HepG2 (cell line): ENCODE results near the gene CD101. TPM values are rescaled to one million over a fixed set of nuclear protein-coding genes. Genes with fewer than 3 reads are reported as not detected.

ENCODE experiments used
- ATAC-seq: fragments of 200-7000 bp; cut with Tn5 transposase; 3 replicates; pipeline ENCODE4 v1.9.1; 2020; ENCODE audit warnings: mild to moderate bottlenecking, moderate library complexity
- BruUV-seq: library from RNA; stranded (reverse); fragments of 400-500 nt; replicated peaks from 2 replicates; lab custom pipeline; 2021; lab: Mats Ljungman, UMichigan
- CTCF ChIA-PET: fragments of 300-600 bp; formaldehyde crosslinking; extraction: SDS; loops from one replicate; lab custom pipeline; 2021; ENCODE audit warnings: low total read pairs, inconsistent platforms, low intra/inter-chr PET ratio; lab: Yijun Ruan, JAX
- POLR2A ChIA-PET: fragments of 350-600 bp; sonication (Branson Sonifier 250); formaldehyde crosslinking; loops from one replicate; lab custom pipeline; 2020; ENCODE audit warnings: antibody characterized with exemption, inconsistent platforms; lab: Yijun Ruan, JAX
- DNase-seq: peaks from one replicate; pipeline ENCODE4 v3.0.0-alpha.2; 2015; ENCODE audit warnings: low spot score
- FAIRE-seq: peaks from 3 replicates; lab custom pipeline; 2011; peaks lifted over from hg19 to GRCh38; lab: Jason Lieb, UNC
- H2AFZ ChIP-seq: one replicate; pipeline ENCODE4 v1.6.1; 2011; ENCODE audit warnings: low read length, inconsistent platforms
- H3K27ac ChIP-seq: fragments of 300-600 bp; 3 replicates; pipeline ENCODE4 v1.8.0; 2011; ENCODE audit warnings: mixed run types, mild to moderate bottlenecking, mixed read lengths, low read length, inconsistent platforms; ENCODE audit not compliant: insufficient read depth; ENCODE audit errors: extremely low read length
- H3K27me3 ChIP-seq, 2 experiments: fragments of 200-600 bp in 1 of 2; 2 replicates in 1 of 2; 3 replicates in 1 of 2; pipeline versions ENCODE4 v1.6.0 to v1.8.0; 2011; ENCODE audit warnings: low read length in 2 of 2, mild to moderate bottlenecking in 2 of 2, moderate library complexity in 2 of 2, inconsistent platforms in 1 of 2; ENCODE audit not compliant: insufficient read depth in 2 of 2, control insufficient read depth in 1 of 2
- H3K36me3 ChIP-seq, 2 experiments: fragments of 200-600 bp in 1 of 2; replicated peaks in 1 of 2; 2 replicates in 1 of 2; 3 replicates in 1 of 2; pipeline versions ENCODE4 v1.5.1 to v1.8.0; 2011; ENCODE audit warnings: low read length in 2 of 2, inconsistent platforms in 1 of 2; ENCODE audit not compliant: insufficient read depth in 2 of 2, control insufficient read depth in 1 of 2
- H3K4me1 ChIP-seq: 2 replicates; pipeline ENCODE4 v1.5.1; 2012; ENCODE audit warnings: low read length, inconsistent platforms; ENCODE audit not compliant: insufficient read depth
- H3K4me2 ChIP-seq: 2 replicates; pipeline ENCODE4 v1.6.0; 2011; ENCODE audit warnings: low read depth, low read length, inconsistent platforms
- H3K4me3 ChIP-seq, 3 experiments: fragments of 200-600 bp in 1 of 3; sonication (generic), shearing (Covaris generic) in 1 of 3; replicated peaks in 1 of 3; 2 replicates each; pipeline ENCODE4 v1.5.1; 2011 to 2016; ENCODE audit warnings: low read length in 3 of 3, inconsistent platforms in 2 of 3, low read depth in 2 of 3, mild to moderate bottlenecking in 2 of 3, control low read depth in 1 of 3, mixed read lengths in 1 of 3; ENCODE audit not compliant: insufficient read depth in 1 of 3
- H3K79me2 ChIP-seq: one replicate; pipeline ENCODE4 v1.6.1; 2011; ENCODE audit warnings: low read length, inconsistent platforms; ENCODE audit not compliant: insufficient read depth
- H3K9ac ChIP-seq: 2 replicates; pipeline ENCODE4 v1.6.0; 2011; ENCODE audit warnings: mild to moderate bottlenecking, low read depth, low read length, inconsistent platforms; ENCODE audit not compliant: insufficient read depth
- H3K9me3 ChIP-seq: 2 replicates; pipeline ENCODE4 v1.5.1; 2012; ENCODE audit warnings: mild to moderate bottlenecking, low read length
- H4K20me1 ChIP-seq: 2 replicates; pipeline ENCODE4 v1.6.0; 2011; ENCODE audit warnings: inconsistent platforms, mild to moderate bottlenecking, low read length, moderate library complexity; ENCODE audit not compliant: insufficient read depth
- DMAP1 ChIP-seq: IDR thresholded peaks from 2 replicates; pipeline ENCODE4 v1.6.1; 2016
- GLI4 ChIP-seq: sonication (generic); formaldehyde crosslinking; IDR thresholded peaks from 2 replicates; pipeline ENCODE4 v1.5.1; 2020; ENCODE audit warnings: missing genetic modification reagents, mild to moderate bottlenecking, moderate library complexity, borderline replicate concordance
- HNRNPL ChIP-seq: fragments of 200-400 bp; formaldehyde crosslinking; IDR thresholded peaks from 2 replicates; pipeline ENCODE4 v1.6.1; 2017; ENCODE audit warnings: mild to moderate bottlenecking, low read depth, low read length
- IRF2 ChIP-seq: IDR thresholded peaks from 2 replicates; pipeline ENCODE4 v1.6.1; 2018; ENCODE audit warnings: missing genetic modification reagents, missing compliant biosample characterization
- NRL ChIP-seq: sonication (generic); formaldehyde crosslinking; IDR thresholded peaks from 2 replicates; pipeline ENCODE4 v1.5.0; 2020; ENCODE audit warnings: missing genetic modification reagents, mild to moderate bottlenecking, moderate library complexity, borderline replicate concordance
- SOX5 ChIP-seq: IDR thresholded peaks from 2 replicates; pipeline ENCODE4 v1.6.1; 2016; ENCODE audit warnings: borderline replicate concordance
- SPEN ChIP-seq: sonication (generic); formaldehyde crosslinking; IDR thresholded peaks from 2 replicates; pipeline ENCODE4 v1.5.1; 2020; ENCODE audit warnings: low read depth, mild to moderate bottlenecking, missing genetic modification reagents
- TBX3 ChIP-seq: fragments of 450-650 bp; IDR thresholded peaks from 2 replicates; pipeline ENCODE4 v1.6.1; 2017; ENCODE audit warnings: antibody characterized with exemption, mild to moderate bottlenecking, inconsistent platforms, borderline replicate concordance
- ZFP36 ChIP-seq: fragments of 150-350 bp; IDR thresholded peaks from 2 replicates; pipeline ENCODE4 v1.6.1; 2018; ENCODE audit warnings: borderline replicate concordance, low read length, low read depth; ENCODE audit not compliant: partially characterized antibody
- ZNF543 ChIP-seq: sonication (generic); formaldehyde crosslinking; IDR thresholded peaks from 2 replicates; pipeline ENCODE4 v1.4.0; 2020; ENCODE audit warnings: mild to moderate bottlenecking, missing genetic modification reagents
- ZNF674 ChIP-seq: sonication (generic); formaldehyde crosslinking; IDR thresholded peaks from 2 replicates; pipeline ENCODE4 v1.5.0; 2020; ENCODE audit warnings: low read depth, mild to moderate bottlenecking, missing genetic modification reagents
- ZNF772 ChIP-seq: sonication (generic); formaldehyde crosslinking; IDR thresholded peaks from 2 replicates; pipeline ENCODE4 v1.5.0; 2020; ENCODE audit warnings: mild to moderate bottlenecking, missing genetic modification reagents
- ZNF790 ChIP-seq: sonication (generic); formaldehyde crosslinking; IDR thresholded peaks from 2 replicates; pipeline ENCODE4 v1.8.0; 2022; ENCODE audit warnings: missing genetic modification reagents, mild to moderate bottlenecking, borderline replicate concordance
- WGBS: methylation state at CpG from one replicate; pipeline ENCODE4 v1.1.6; 2017; ENCODE audit warnings: low lambda C conversion rate; 5-methylcytosine and 5-hydroxymethylcytosine counted together
- in situ Hi-C: cut with HindIII; loops from 2 replicates; pipeline ENCODE4 v1.10.0; 2017; ENCODE audit warnings: low pct_unique_long_range_greater_than_20kb; ENCODE audit not compliant: extremely low pct_ligation_motif_present
- intact Hi-C: fragments of 100-400 bp; cut with micrococcal nuclease; formaldehyde crosslinking; loops from one replicate; pipeline ENCODE4 v1.10.0; 2022; ENCODE audit not compliant: unreplicated experiment
- polyA plus RNA-seq, 8 experiments: library from polyadenylated mRNA; depleted of rRNA in 3 of 8; stranded (reverse) in 7 of 8; unstranded in 1 of 8; fragments of >200 nt; fragmentation: Illumina TruSeq in 4 of 8; extraction: Trizol in 4 of 8; gene quantifications; 2 replicates each; pipeline versions ENCODE4 v1.2.1 to v1.2.3, GENCODE V29; 2011 to 2016; ENCODE audit warnings: low read depth in 4 of 8, missing spikeins in 1 of 8, mixed read lengths in 1 of 8; ENCODE audit not compliant: insufficient read depth in 1 of 8
- total RNA-seq, 5 experiments: library from RNA; depleted of rRNA; stranded (reverse); fragments of >200 nt; fragmentation: Illumina TruSeq; extraction: Trizol; gene quantifications; 2 replicates each; pipeline ENCODE4 v1.2.3, GENCODE V29; 2016; ENCODE audit warnings: low read depth in 1 of 5
- TF ChIP-seq, protein P1 (sequence below): sonication (generic); formaldehyde crosslinking; IDR thresholded peaks from 2 replicates; pipeline ENCODE4 v1.4.0; 2020; ENCODE audit warnings: missing genetic modification reagents
- TF ChIP-seq, protein P2 (sequence below): IDR thresholded peaks from 2 replicates; pipeline ENCODE4 v1.6.1; 2016; ENCODE audit warnings: missing compliant biosample characterization, missing genetic modification reagents, borderline replicate concordance

CD101 gene
- total and polyA plus RNA-seq, 2 of the 13 experiments (the other 11 are each of a cell fraction or from before 2014, with no cell fraction given): 0.05 to 0.09 TPM

DNA sequence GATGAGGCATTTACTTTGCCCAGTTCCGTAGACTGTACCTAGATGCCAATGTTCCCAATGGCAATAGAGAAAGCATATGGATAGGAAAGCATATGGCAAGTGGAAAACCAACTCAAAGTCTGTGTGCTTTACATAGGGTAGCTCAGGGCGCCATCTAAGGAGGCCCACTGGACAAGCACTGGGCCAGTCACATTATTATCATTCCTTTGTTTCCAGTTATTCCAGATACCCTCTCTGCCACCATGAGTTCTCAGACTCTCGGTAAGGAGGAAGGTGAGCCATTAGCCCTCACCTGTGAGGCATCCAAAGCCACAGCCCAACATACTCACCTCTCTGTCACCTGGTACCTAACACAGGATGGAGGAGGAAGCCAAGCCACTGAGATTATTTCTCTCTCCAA lies 9.8 kb downstream of the CD101 start:
- no TSS peak for BruUV-seq
- ChIA-PET POLR2A (no interaction called here), CTCF (no interaction called here)
- no peak for TF ChIP-seq ZNF772
- no peak for TF ChIP-seq IRF2 (CRISPR knock-in tag)
- no peak for TF ChIP-seq SOX5 (CRISPR knock-in tag)
- no peak for TF ChIP-seq ZNF790
- no peak for TF ChIP-seq TBX3
- TF ChIP-seq ZFP36: no peak
- TF ChIP-seq GLI4 (CRISPR knock-in tag): no peak
- no peak for TF ChIP-seq ZNF543 (CRISPR knock-in tag)
- TF ChIP-seq HNRNPL: no peak
- TF ChIP-seq DMAP1 (CRISPR knock-in tag): no peak
- TF ChIP-seq SPEN (CRISPR knock-in tag): no peak
- Histone ChIP-seq H3K9me3 (no peaks in the 10 kb centered on the region), H3K36me3 (no peaks in the 10 kb centered on the region), H3K4me2 (no peak overlapping the region), H3K27ac (no peak overlapping the region), H3K4me1 (no peaks in the 10 kb centered on the region), H3K79me2 (no peaks in the 10 kb centered on the region), H3K27me3 (no peaks in the 10 kb centered on the region), H4K20me1 (no peaks in the 10 kb centered on the region), H2AFZ (no peak overlapping the region), H3K9ac (no peak overlapping the region), H3K4me3 (no peak overlapping the region)
- ATAC-seq (no peak), DNase-seq (no peak), FAIRE-seq (no peak)
- 42% methylated on average over 3 of the region's 3 CpGs for WGBS
- in situ Hi-C loops (no loop called here), intact Hi-C loops (no loop called here)

DNA sequence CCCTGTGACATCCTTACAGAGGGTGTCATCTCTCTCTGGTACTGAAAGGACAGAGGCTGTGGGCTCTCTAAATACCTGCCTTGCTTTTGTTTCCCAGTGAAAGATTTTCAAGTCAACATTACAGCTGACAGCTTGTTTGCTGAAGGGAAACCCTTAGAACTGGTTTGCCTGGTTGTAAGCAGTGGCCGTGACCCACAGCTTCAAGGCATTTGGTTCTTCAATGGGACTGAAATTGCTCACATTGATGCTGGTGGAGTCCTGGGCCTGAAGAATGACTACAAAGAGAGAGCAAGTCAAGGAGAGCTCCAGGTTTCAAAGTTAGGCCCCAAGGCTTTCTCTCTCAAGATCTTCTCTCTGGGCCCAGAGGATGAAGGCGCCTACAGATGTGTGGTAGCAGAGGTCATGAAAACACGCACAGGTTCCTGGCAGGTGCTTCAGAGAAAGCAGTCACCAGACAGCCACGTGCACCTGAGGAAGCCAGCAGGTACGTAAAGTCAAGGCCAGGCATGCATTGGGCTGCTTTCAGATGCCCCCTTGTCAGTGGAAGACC lies 11.8 kb downstream of the CD101 start:
- ChIA-PET CTCF (no interaction called here), POLR2A (no interaction called here)
- DNase-seq: no peak
- no peaks in the 10 kb centered on the region for H3K79me2 ChIP-seq
- 8% methylated on average over 3 of the region's 5 CpGs for WGBS
- in situ Hi-C loops: no loop called here
- no peaks in the 10 kb centered on the region for H3K4me1 ChIP-seq
- no peaks in the 10 kb centered on the region for H3K36me3 ChIP-seq
- no TSS peak for BruUV-seq
- H3K4me2 ChIP-seq: no peak overlapping the region
- H3K9me3 ChIP-seq: no peaks in the 10 kb centered on the region
- FAIRE-seq: no peak
- no peak overlapping the region for H3K27ac ChIP-seq
- TF ChIP-seq, protein P1, sequence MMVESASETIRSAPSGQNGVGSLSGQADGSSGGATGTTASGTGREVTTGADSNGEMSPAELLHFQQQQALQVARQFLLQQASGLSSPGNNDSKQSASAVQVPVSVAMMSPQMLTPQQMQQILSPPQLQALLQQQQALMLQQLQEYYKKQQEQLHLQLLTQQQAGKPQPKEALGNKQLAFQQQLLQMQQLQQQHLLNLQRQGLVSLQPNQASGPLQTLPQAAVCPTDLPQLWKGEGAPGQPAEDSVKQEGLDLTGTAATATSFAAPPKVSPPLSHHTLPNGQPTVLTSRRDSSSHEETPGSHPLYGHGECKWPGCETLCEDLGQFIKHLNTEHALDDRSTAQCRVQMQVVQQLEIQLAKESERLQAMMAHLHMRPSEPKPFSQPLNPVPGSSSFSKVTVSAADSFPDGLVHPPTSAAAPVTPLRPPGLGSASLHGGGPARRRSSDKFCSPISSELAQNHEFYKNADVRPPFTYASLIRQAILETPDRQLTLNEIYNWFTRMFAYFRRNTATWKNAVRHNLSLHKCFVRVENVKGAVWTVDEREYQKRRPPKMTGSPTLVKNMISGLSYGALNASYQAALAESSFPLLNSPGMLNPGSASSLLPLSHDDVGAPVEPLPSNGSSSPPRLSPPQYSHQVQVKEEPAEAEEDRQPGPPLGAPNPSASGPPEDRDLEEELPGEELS (CRISPR knock-in tag): no peak
- TF ChIP-seq SPEN (CRISPR knock-in tag) (no peak), ZNF674 (CRISPR knock-in tag) (no peak), NRL (no peak)
- TF ChIP-seq, protein P2, sequence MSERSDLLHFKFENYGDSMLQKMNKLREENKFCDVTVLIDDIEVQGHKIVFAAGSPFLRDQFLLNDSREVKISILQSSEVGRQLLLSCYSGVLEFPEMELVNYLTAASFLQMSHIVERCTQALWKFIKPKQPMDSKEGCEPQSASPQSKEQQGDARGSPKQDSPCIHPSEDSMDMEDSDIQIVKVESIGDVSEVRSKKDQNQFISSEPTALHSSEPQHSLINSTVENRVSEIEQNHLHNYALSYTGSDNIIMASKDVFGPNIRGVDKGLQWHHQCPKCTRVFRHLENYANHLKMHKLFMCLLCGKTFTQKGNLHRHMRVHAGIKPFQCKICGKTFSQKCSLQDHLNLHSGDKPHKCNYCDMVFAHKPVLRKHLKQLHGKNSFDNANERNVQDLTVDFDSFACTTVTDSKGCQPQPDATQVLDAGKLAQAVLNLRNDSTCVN (CRISPR knock-in tag): no peak
- H3K27me3 ChIP-seq: no peaks in the 10 kb centered on the region; a peak in 1 of 5 replicates
- no peak for ATAC-seq
- intact Hi-C loops: no loop called here
- no peak overlapping the region for H3K4me3 ChIP-seq
- no peak overlapping the region for H3K9ac ChIP-seq
- H4K20me1 ChIP-seq: no peaks in the 10 kb centered on the region
- H2AFZ ChIP-seq: no peak overlapping the region
